Stimulated activated naive B cell treated with anti-CD40 and anti-IgM and Interleukin-4, amounts not matched to agents 10 μg/mL and 1 μg/mL and 100 μg/mL, for 72 hours (primary cell): ENCODE data around the gene MAP3K10.
A peak's percentile ranks its signal among the peaks of the same experiment; 100 is the strongest.
"Not testable (repeated sequence)": the region's sequence is repeated elsewhere in the genome, so short reads cannot be mapped to it uniquely, and the experiment has no call there.

Experiments used
- ATAC-seq, 2 donors: fragments of 150-1000 bp; cut with Tn5 transposase; replicated peaks; 2 replicates each; pipeline ENCODE4 v1.10.0; 2021; ENCODE audit warnings: moderate library complexity in 1 of 2
- DNase-seq: peaks from one replicate; pipeline ENCODE4 v3.0.0; 2021
- H3K27ac Mint-ChIP-seq: one replicate; pipeline ENCODE4 v1.8.0; 2022; ENCODE audit warnings: mild to moderate bottlenecking, mixed read lengths
- H3K27me3 Mint-ChIP-seq, 2 donors: one replicate each; pipeline ENCODE4 v1.8.0; 2022; ENCODE audit warnings: mixed read lengths in 2 of 2
- H3K36me3 Mint-ChIP-seq, 2 donors: one replicate each; pipeline ENCODE4 v1.8.0; 2022; ENCODE audit warnings: mixed read lengths in 2 of 2, mild to moderate bottlenecking in 1 of 2
- H3K4me1 Mint-ChIP-seq, 2 donors: one replicate each; pipeline ENCODE4 v1.8.0; 2022; ENCODE audit warnings: mixed read lengths in 2 of 2, mild to moderate bottlenecking in 1 of 2
- H3K4me3 Mint-ChIP-seq, 2 donors: one replicate each; pipeline ENCODE4 v1.8.0; 2022; ENCODE audit warnings: mild to moderate bottlenecking in 2 of 2, mixed read lengths in 2 of 2, moderate library complexity in 1 of 2
- H3K9me3 Mint-ChIP-seq, 2 donors: one replicate each; pipeline ENCODE4 v1.8.0; 2022; ENCODE audit warnings: mixed read lengths in 2 of 2, mild to moderate bottlenecking in 1 of 2

Gene MAP3K10

GRCh38 chr19:40190891-40191835 is at the start of gene MAP3K10:
MAP3K10 (plus strand) TSS chr19:40191426; CDS start chr19:40192032, 606 bp downstream.
- Mint-ChIP-seq H3K27ac (peak within 1 kb of the TSS; percentile 95), H3K4me1 (peaks cover 19 to 33% of the 10 kb centered on the region in 2 donors), H3K27me3 (no peaks in the 10 kb centered on the region), H3K9me3 (no peaks in the 10 kb centered on the region), H3K4me3 (peak within 1 kb of the TSS; percentile 91 to 93), H3K36me3 (peaks cover 2 to 9% of the 10 kb centered on the region in 2 donors)
- DNase-seq: peak; percentile 71
- peak; percentile 86 to 92 for ATAC-seq

GRCh38 chr19:40141551-40141950 is 49.7 kb upstream of the MAP3K10 start:
- no peaks in the 10 kb centered on the region for H3K9me3 Mint-ChIP-seq
- no peaks in the 10 kb centered on the region for H3K36me3 Mint-ChIP-seq
- no peak for ATAC-seq
- no peak overlapping the region for H3K4me3 Mint-ChIP-seq
- no peak for DNase-seq
- H3K27me3 Mint-ChIP-seq: peaks cover 0 to under 1% of the 10 kb centered on the region in 2 donors
- no peak overlapping the region for H3K27ac Mint-ChIP-seq
- peaks cover 14 to 40% of the 10 kb centered on the region in 2 donors for H3K4me1 Mint-ChIP-seq

GRCh38 chr19:40143612-40144011 is 47.6 kb upstream of the MAP3K10 start:
- DNase-seq: no peak
- H3K27ac Mint-ChIP-seq: peak overlapping the region; percentile 42
- no peaks in the 10 kb centered on the region for H3K9me3 Mint-ChIP-seq
- peak; percentile 73 to 75 for ATAC-seq
- peak overlapping the region; percentile 39 to 47 for H3K4me3 Mint-ChIP-seq
- H3K4me1 Mint-ChIP-seq: peaks cover 18 to 50% of the 10 kb centered on the region in 2 donors
- H3K36me3 Mint-ChIP-seq: no peaks in the 10 kb centered on the region
- no peaks in the 10 kb centered on the region for H3K27me3 Mint-ChIP-seq

GRCh38 chr19:40144151-40144550 is 47.1 kb upstream of the MAP3K10 start:
- no peaks in the 10 kb centered on the region for H3K9me3 Mint-ChIP-seq
- no peak for DNase-seq
- ATAC-seq: peak in 1 of 2 donors; percentile 25
- no peaks in the 10 kb centered on the region for H3K27me3 Mint-ChIP-seq
- peaks cover 18 to 50% of the 10 kb centered on the region in 2 donors for H3K4me1 Mint-ChIP-seq
- H3K4me3 Mint-ChIP-seq: peak overlapping the region in 1 of 2 donors; percentile 14
- no peaks in the 10 kb centered on the region for H3K36me3 Mint-ChIP-seq
- peak overlapping the region; percentile 14 for H3K27ac Mint-ChIP-seq

- Mint-ChIP-seq H3K27me3 (no peaks in the 10 kb centered on the region), H3K4me1 (peaks cover 18 to 50% of the 10 kb centered on the region in 2 donors), H3K9me3 (no peaks in the 10 kb centered on the region), H3K36me3 (no peaks in the 10 kb centered on the region), H3K27ac (peak overlapping the region; percentile 73), H3K4me3 (no peak overlapping the region)
- ATAC-seq: peak; percentile 58 to 59
- no peak for DNase-seq
Observed at GRCh38 chr19:40144947-40145748, 46.1 kb upstream of the MAP3K10 start.

- H3K9me3 Mint-ChIP-seq, H3K27me3 Mint-ChIP-seq, H3K36me3 Mint-ChIP-seq, DNase-seq, H3K27ac Mint-ChIP-seq, ATAC-seq, H3K4me3 Mint-ChIP-seq: not testable (repeated sequence)
- peaks cover 18 to 50% of the 10 kb centered on the region in 2 donors for H3K4me1 Mint-ChIP-seq
Observed at GRCh38 chr19:40145749-40146029, 45.5 kb upstream of the MAP3K10 start.

GRCh38 chr19:40147338-40147692 is 43.9 kb upstream of the MAP3K10 start:
- Mint-ChIP-seq H3K9me3 (no peaks in the 10 kb centered on the region), H3K4me3 (no peak overlapping the region), H3K27me3 (no peaks in the 10 kb centered on the region), H3K27ac (no peak overlapping the region), H3K36me3 (no peaks in the 10 kb centered on the region), H3K4me1 (peaks cover 18 to 43% of the 10 kb centered on the region in 2 donors)
- ATAC-seq: no peak
- no peak for DNase-seq

- H3K36me3 Mint-ChIP-seq: no peaks in the 10 kb centered on the region
- H3K27me3 Mint-ChIP-seq: no peaks in the 10 kb centered on the region
- H3K27ac Mint-ChIP-seq: no peak overlapping the region
- no peak for DNase-seq
- H3K4me1 Mint-ChIP-seq: peaks cover 18 to 43% of the 10 kb centered on the region in 2 donors
- peak; percentile 59 to 63 for ATAC-seq
- H3K9me3 Mint-ChIP-seq: no peaks in the 10 kb centered on the region
- H3K4me3 Mint-ChIP-seq: no peak overlapping the region
Observed at GRCh38 chr19:40147693-40148347, 43.4 kb upstream of the MAP3K10 start.

- ATAC-seq (no peak), DNase-seq (no peak)
- Mint-ChIP-seq H3K27me3 (no peaks in the 10 kb centered on the region), H3K4me3 (no peak overlapping the region), H3K36me3 (no peaks in the 10 kb centered on the region), H3K9me3 (no peaks in the 10 kb centered on the region), H3K4me1 (peaks cover 13 to 32% of the 10 kb centered on the region in 2 donors), H3K27ac (no peak overlapping the region)
Observed at GRCh38 chr19:40149501-40149900, 41.7 kb upstream of the MAP3K10 start.

GRCh38 chr19:40150170-40150569 is 41.1 kb upstream of the MAP3K10 start:
- H3K27ac Mint-ChIP-seq: no peak overlapping the region

GRCh38 chr19:40154121-40154680 is 37.0 kb upstream of the MAP3K10 start:
- no peak overlapping the region for H3K27ac Mint-ChIP-seq
- DNase-seq (no peak), ATAC-seq (no peak)
- no peaks in the 10 kb centered on the region for H3K36me3 Mint-ChIP-seq
- peaks cover 6 to 13% of the 10 kb centered on the region in 2 donors for H3K4me1 Mint-ChIP-seq
- no peaks in the 10 kb centered on the region for H3K9me3 Mint-ChIP-seq
- no peaks in the 10 kb centered on the region for H3K27me3 Mint-ChIP-seq
- no peak overlapping the region for H3K4me3 Mint-ChIP-seq

More at GRCh38 chr19:40150170-40150569, 41.1 kb upstream of the MAP3K10 start:
- peaks cover 10 to 25% of the 10 kb centered on the region in 2 donors for H3K4me1 Mint-ChIP-seq
- ATAC-seq (no peak), DNase-seq (no peak)
- H3K27me3 Mint-ChIP-seq: no peaks in the 10 kb centered on the region
- no peaks in the 10 kb centered on the region for H3K36me3 Mint-ChIP-seq
- H3K4me3 Mint-ChIP-seq: no peak overlapping the region
- no peaks in the 10 kb centered on the region for H3K9me3 Mint-ChIP-seq

- Mint-ChIP-seq H3K27ac (no peak overlapping the region), H3K4me1 (peaks cover 9 to 13% of the 10 kb centered on the region in 2 donors), H3K36me3 (no peaks in the 10 kb centered on the region), H3K4me3 (no peak overlapping the region), H3K9me3 (no peaks in the 10 kb centered on the region), H3K27me3 (no peaks in the 10 kb centered on the region)
- ATAC-seq (no peak), DNase-seq (no peak)
Observed at GRCh38 chr19:40155749-40156265, 35.4 kb upstream of the MAP3K10 start.

GRCh38 chr19:40157059-40157458 is 34.2 kb upstream of the MAP3K10 start:
- no peaks in the 10 kb centered on the region for H3K27me3 Mint-ChIP-seq
- H3K4me1 Mint-ChIP-seq: peaks cover 9 to 13% of the 10 kb centered on the region in 2 donors
- no peak overlapping the region for H3K4me3 Mint-ChIP-seq
- H3K36me3 Mint-ChIP-seq: no peaks in the 10 kb centered on the region
- peak overlapping the region; percentile 20 for H3K27ac Mint-ChIP-seq
- DNase-seq (no peak), ATAC-seq (no peak)
- H3K9me3 Mint-ChIP-seq: no peaks in the 10 kb centered on the region

GRCh38 chr19:40159744-40160143 is 31.5 kb upstream of the MAP3K10 start:
- H3K4me1 Mint-ChIP-seq: peaks cover 19 to 28% of the 10 kb centered on the region in 2 donors
- no peak for ATAC-seq
- no peak overlapping the region for H3K27ac Mint-ChIP-seq
- DNase-seq: no peak
- no peak overlapping the region for H3K4me3 Mint-ChIP-seq
- H3K9me3 Mint-ChIP-seq: no peaks in the 10 kb centered on the region
- H3K36me3 Mint-ChIP-seq: peaks cover 0 to 3% of the 10 kb centered on the region in 2 donors
- H3K27me3 Mint-ChIP-seq: no peaks in the 10 kb centered on the region
